ENCODE data around the gene BIK.
"Not testable (repeated sequence)": the region's sequence is repeated elsewhere in the genome, so short reads cannot be mapped to it uniquely, and the experiment has no call there.

BIK gene

GRCh38 chr22:43104056-43104625 is 6.4 kb upstream of the BIK start:
- DNase-seq (ENCODE audit: low spot score), result not testable (repeated sequence)
- peak; percentile 71 for FAIRE-seq

- not testable (repeated sequence) for DNase-seq (ENCODE audit: low spot score); FAIRE-seq
Observed at GRCh38 chr22:43104950-43105349, 5.6 kb upstream of the BIK start.

GRCh38 chr22:43106302-43106701 is 4.2 kb upstream of the BIK start:
- FAIRE-seq (no peak), DNase-seq (ENCODE audit: low spot score) (no peak)

- DNase-seq (ENCODE audit: low spot score) (no peak), FAIRE-seq (no peak)
Observed at GRCh38 chr22:43109511-43109910, 1.0 kb upstream of the BIK start.

- DNase-seq (ENCODE audit: low spot score), result no peak
- FAIRE-seq, result no peak
Observed at GRCh38 chr22:43109921-43110443, 568 bp upstream of the BIK start.

GRCh38 chr22:43110927-43111623 is 525 bp downstream of the BIK start:
- FAIRE-seq (no peak), DNase-seq (ENCODE audit: low spot score) (no peak)

GRCh38 chr22:43113526-43114251 is 3.1 kb downstream of the BIK start:
- DNase-seq (ENCODE audit: low spot score) (no peak), FAIRE-seq (no peak)

- DNase-seq (ENCODE audit: low spot score) (no peak), FAIRE-seq (no peak)
Observed at GRCh38 chr22:43114958-43115357, 4.4 kb downstream of the BIK start.

GRCh38 chr22:43116932-43117331 is 6.4 kb downstream of the BIK start:
- FAIRE-seq (no peak), DNase-seq (ENCODE audit: low spot score) (no peak)

- no peak for DNase-seq (ENCODE audit: low spot score)
Observed at GRCh38 chr22:43118024-43118849, 7.7 kb downstream of the BIK start.

GRCh38 chr22:43118953-43119458 is 8.5 kb downstream of the BIK start:
- DNase-seq (ENCODE audit: low spot score), result no peak

More at GRCh38 chr22:43118024-43118849, 7.7 kb downstream of the BIK start:
- no peak for FAIRE-seq

GRCh38 chr22:43126501-43127165 is 16.1 kb downstream of the BIK start:
- FAIRE-seq (peak; percentile 85), DNase-seq (ENCODE audit: low spot score) (peak; percentile 97)

More at GRCh38 chr22:43118953-43119458, 8.5 kb downstream of the BIK start:
- FAIRE-seq, result no peak

- peak; percentile 74 for DNase-seq (ENCODE audit: low spot score)
Observed at GRCh38 chr22:43127166-43127908, 16.8 kb downstream of the BIK start.

GRCh38 chr22:43128116-43128515 is 17.6 kb downstream of the BIK start:
- FAIRE-seq, result peak; percentile 44

More at GRCh38 chr22:43127166-43127908, 16.8 kb downstream of the BIK start:
- no peak for FAIRE-seq

GRCh38 chr22:43128928-43129424 is 18.4 kb downstream of the BIK start:
- FAIRE-seq (no peak), DNase-seq (ENCODE audit: low spot score) (no peak)

More at GRCh38 chr22:43128116-43128515, 17.6 kb downstream of the BIK start:
- DNase-seq (ENCODE audit: low spot score), result no peak

GRCh38 chr22:43129426-43130425 is 19.2 kb downstream of the BIK start:
- FAIRE-seq (no peak), DNase-seq (ENCODE audit: low spot score) (no peak)

- DNase-seq (ENCODE audit: low spot score) (no peak), FAIRE-seq (no peak)
Observed at GRCh38 chr22:43131773-43132501, 21.4 kb downstream of the BIK start.

- FAIRE-seq (no peak), DNase-seq (ENCODE audit: low spot score) (no peak)
Observed at GRCh38 chr22:43133401-43133800, 22.9 kb downstream of the BIK start.
